ENCODE results near the gene SFPQ.
"Not testable (repeated sequence)": the region's sequence is repeated elsewhere in the genome, so short reads cannot be mapped to it uniquely, and the experiment has no call there.

Gene SFPQ

GRCh38 chr1:35192853-35193664 is at the start of gene SFPQ:
Gene SFPQ (minus strand): TSS chr1:35193145. CDS start chr1:35193049, 96 bp downstream.
- DNase-seq (ENCODE audit: low read depth in 3 of 3), result peak; percentile 94 to 96 (median 95)

- DNase-seq (ENCODE audit: low read depth in 3 of 3), result not testable (repeated sequence)
Measured at GRCh38 chr1:35236772-35237171, 43.8 kb upstream of the SFPQ start.

- no peak for DNase-seq (ENCODE audit: low read depth in 3 of 3)
Measured at GRCh38 chr1:35231287-35231686, 38.3 kb upstream of the SFPQ start.

- no peak for DNase-seq (ENCODE audit: low read depth in 3 of 3)
Measured at GRCh38 chr1:35229587-35230360, 36.8 kb upstream of the SFPQ start.

GRCh38 chr1:35226546-35226945 is 33.6 kb upstream of the SFPQ start:
- no peak for DNase-seq (ENCODE audit: low read depth in 3 of 3)

GRCh38 chr1:35223084-35223630 is 30.2 kb upstream of the SFPQ start:
- DNase-seq (ENCODE audit: low read depth in 3 of 3), result no peak

GRCh38 chr1:35222322-35223083 is 29.6 kb upstream of the SFPQ start:
- no peak for DNase-seq (ENCODE audit: low read depth in 3 of 3)

- DNase-seq (ENCODE audit: low read depth in 3 of 3), result no peak
Measured at GRCh38 chr1:35220976-35221375, 28.0 kb upstream of the SFPQ start.

- no peak for DNase-seq (ENCODE audit: low read depth in 3 of 3)
Measured at GRCh38 chr1:35215346-35215745, 22.4 kb upstream of the SFPQ start.

GRCh38 chr1:35211120-35211414 is 18.1 kb upstream of the SFPQ start:
- no peak for DNase-seq (ENCODE audit: low read depth in 3 of 3)

- DNase-seq (ENCODE audit: low read depth in 3 of 3), result no peak
Measured at GRCh38 chr1:35210321-35211119, 17.6 kb upstream of the SFPQ start.

GRCh38 chr1:35203295-35203694 is 10.3 kb upstream of the SFPQ start:
- no peak for DNase-seq (ENCODE audit: low read depth in 3 of 3)

- peak; percentile 28 to 63 (median 45) for DNase-seq (ENCODE audit: low read depth in 3 of 3)
Measured at GRCh38 chr1:35202048-35202719, 9.2 kb upstream of the SFPQ start.

GRCh38 chr1:35201631-35202030 is 8.7 kb upstream of the SFPQ start:
- no peak for DNase-seq (ENCODE audit: low read depth in 3 of 3)

- DNase-seq (ENCODE audit: low read depth in 3 of 3), result peak; percentile 77 to 87 (median 85)
Measured at GRCh38 chr1:35192056-35192852, 691 bp downstream of the SFPQ start.

- no peak for DNase-seq (ENCODE audit: low read depth in 3 of 3)
Measured at GRCh38 chr1:35191429-35192055, 1.4 kb downstream of the SFPQ start.

- DNase-seq (ENCODE audit: low read depth in 3 of 3), result no peak
Measured at GRCh38 chr1:35190784-35191183, 2.2 kb downstream of the SFPQ start.

- no peak for DNase-seq (ENCODE audit: low read depth in 3 of 3)
Measured at GRCh38 chr1:35188578-35189392, 4.2 kb downstream of the SFPQ start.

Measured in stimulated activated CD4-positive, alpha-beta T cell treated with anti-CD3 and anti-CD28 coated beads, TNF-alpha, amount 100 ng/mL, for 24 hours (primary cell).